Transverse colon (tissue), 4 donors: ENCODE results near the gene ZNF740. TPM values are rescaled to one million over a fixed set of nuclear protein-coding genes. Genes with fewer than 3 reads are reported as not detected.

ENCODE experiments used
- DNase-seq: peaks from one replicate; pipeline ENCODE4 v3.0.0-alpha.2; 2019
- H3K27ac ChIP-seq, 4 donors: fragments of 200-600 bp; sonication (generic); 2 replicates each; pipeline ENCODE4 v1.5.1; 2016 to 2018; ENCODE audit warnings: inconsistent platforms in 4 of 4
- H3K27me3 ChIP-seq: fragments of 200-600 bp; sonication (generic); 2 replicates; pipeline ENCODE4 v1.5.1; 2017; ENCODE audit warnings: inconsistent platforms
- H3K36me3 ChIP-seq, 4 donors: fragments of 200-600 bp; sonication (generic); 2 replicates each; pipeline ENCODE4 v1.5.1; 2017 to 2019; ENCODE audit warnings: inconsistent platforms in 4 of 4
- H3K4me1 ChIP-seq, 4 donors: fragments of 200-600 bp; sonication (generic); 2 replicates each; pipeline ENCODE4 v1.5.1; 2017 to 2020; ENCODE audit warnings: inconsistent platforms in 4 of 4
- H3K4me3 ChIP-seq, 4 donors: fragments of 200-600 bp; sonication (generic); 1 replicate in 1 of 4; 2 replicates in 3 of 4; pipeline versions ENCODE4 v1.5.1 to v1.6.1; 2017 to 2019; ENCODE audit warnings: inconsistent platforms in 4 of 4
- H3K9me3 ChIP-seq, 2 donors: fragments of 200-600 bp; sonication (generic); 2 replicates each; pipeline ENCODE4 v1.5.1; 2017 to 2019; ENCODE audit warnings: inconsistent platforms in 2 of 2
- EP300 ChIP-seq: sonication (generic); formaldehyde crosslinking; IDR thresholded peaks from one replicate; pipeline ENCODE4 v1.6.1; 2017; ENCODE audit warnings: antibody characterized with exemption, low read depth
- POLR2A ChIP-seq: fragments of 450-650 bp; IDR thresholded peaks from one replicate; pipeline ENCODE4 v1.6.1; 2016; ENCODE audit warnings: antibody characterized with exemption, mild to moderate bottlenecking, moderate library complexity
- POLR2AphosphoS5 ChIP-seq, 3 donors: sonication (generic); formaldehyde crosslinking; IDR thresholded peaks; one replicate each; pipeline ENCODE4 v1.6.1; 2016; ENCODE audit warnings: antibody characterized with exemption in 3 of 3
- WGBS, 2 donors: methylation state at CpG; one replicate each; pipeline ENCODE4 v1.1.5; 2018; ENCODE audit warnings: low coverage in 1 of 2; 5-methylcytosine and 5-hydroxymethylcytosine counted together
- in situ Hi-C, 4 donors: fragments of 200-750 bp; cut with MboI; loops; one replicate each; pipeline versions ENCODE4 v1.15.0 to v1.15.1; 2017; ENCODE audit warnings: low sequenced_read_pairs in 3 of 4, low pct_ligation_motif_present in 1 of 4, low pct_unique_long_range_greater_than_20kb in 1 of 4
- intact Hi-C: fragments of 100-400 bp; cut with DNase I; formaldehyde crosslinking; loops from one replicate; pipeline ENCODE4 v1.15.1; 2023; ENCODE audit warnings: low total_unique reads
- total RNA-seq, 4 donors: library from RNA; depleted of rRNA; stranded (reverse); fragments of >200 nt; gene quantifications; one replicate each; pipeline ENCODE4 v1.1.0, GENCODE V29; 2016
- TF ChIP-seq, protein P1 (sequence below), 5 experiments: fragments of 200-600 bp in 3 of 5; fragments of 450-650 bp in 2 of 5; sonication (generic) in 3 of 5; IDR thresholded peaks; 1 replicate in 2 of 5; 2 replicates in 3 of 5; pipeline ENCODE4 v1.5.1; 2016 to 2017; ENCODE audit warnings: antibody characterized with exemption in 5 of 5, inconsistent platforms in 3 of 5, mild to moderate bottlenecking in 2 of 5, moderate library complexity in 1 of 5

The ZNF740 gene
- total RNA-seq, 4 donors from 2014 or later: 9.7 to 21.9 (median 16.3) TPM

DNA sequence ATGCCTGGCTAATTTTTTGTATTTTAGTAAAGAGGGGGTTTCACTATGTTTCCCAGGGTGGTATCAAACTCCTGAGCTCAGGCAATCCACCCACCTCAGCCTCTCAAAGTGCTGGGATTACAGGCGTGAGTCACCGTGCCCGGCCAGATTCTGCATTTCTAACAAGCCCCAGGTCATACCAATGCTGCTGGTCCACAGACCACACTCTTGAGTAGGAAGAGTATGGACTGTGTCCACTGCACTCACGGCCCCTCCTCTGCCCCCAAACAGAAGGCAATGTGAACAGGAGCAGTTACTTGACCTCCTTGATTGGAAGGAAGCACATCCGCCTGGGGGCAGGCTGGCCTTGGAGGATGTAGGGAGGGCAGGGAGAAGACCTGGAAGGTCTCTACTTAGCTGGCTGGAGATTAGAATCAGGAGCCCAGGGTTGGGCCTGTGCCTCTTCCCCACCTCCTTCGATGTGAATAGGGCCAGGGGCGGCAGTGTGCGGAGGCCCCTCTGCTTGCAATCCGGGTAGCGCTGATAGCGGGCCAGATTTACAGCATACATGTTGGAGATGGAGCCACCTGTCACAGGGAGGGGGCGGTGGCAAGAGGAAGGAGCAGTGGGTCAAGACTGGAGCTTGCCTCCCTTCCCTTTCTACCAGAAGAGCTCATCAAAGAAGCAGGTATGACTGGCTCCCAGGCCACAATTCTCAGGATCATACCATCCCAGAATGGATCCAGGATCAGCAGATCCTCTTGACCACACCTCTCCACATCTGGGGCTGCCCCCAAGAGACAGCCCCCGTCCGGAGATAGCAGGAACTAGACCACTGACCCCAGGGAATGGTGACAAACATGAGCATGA, 9.4 kb upstream of the ZNF740 start:
- intact Hi-C loops: no loop called here
- DNase-seq: no peak
- in situ Hi-C loops: no loop called here
- H3K36me3 ChIP-seq: no peaks in the 10 kb centered on the region
- no peaks in the 10 kb centered on the region for H3K9me3 ChIP-seq
- no peak overlapping the region for H3K27ac ChIP-seq
- WGBS, 2 donors: 56 to 81% methylated on average over 3 to 14 of the region's 14 CpGs
- TF ChIP-seq EP300: no peak
- TF ChIP-seq POLR2AphosphoS5 (IDR thresholded peaks at IDR 0.05): no peak
- TF ChIP-seq, protein P1, sequence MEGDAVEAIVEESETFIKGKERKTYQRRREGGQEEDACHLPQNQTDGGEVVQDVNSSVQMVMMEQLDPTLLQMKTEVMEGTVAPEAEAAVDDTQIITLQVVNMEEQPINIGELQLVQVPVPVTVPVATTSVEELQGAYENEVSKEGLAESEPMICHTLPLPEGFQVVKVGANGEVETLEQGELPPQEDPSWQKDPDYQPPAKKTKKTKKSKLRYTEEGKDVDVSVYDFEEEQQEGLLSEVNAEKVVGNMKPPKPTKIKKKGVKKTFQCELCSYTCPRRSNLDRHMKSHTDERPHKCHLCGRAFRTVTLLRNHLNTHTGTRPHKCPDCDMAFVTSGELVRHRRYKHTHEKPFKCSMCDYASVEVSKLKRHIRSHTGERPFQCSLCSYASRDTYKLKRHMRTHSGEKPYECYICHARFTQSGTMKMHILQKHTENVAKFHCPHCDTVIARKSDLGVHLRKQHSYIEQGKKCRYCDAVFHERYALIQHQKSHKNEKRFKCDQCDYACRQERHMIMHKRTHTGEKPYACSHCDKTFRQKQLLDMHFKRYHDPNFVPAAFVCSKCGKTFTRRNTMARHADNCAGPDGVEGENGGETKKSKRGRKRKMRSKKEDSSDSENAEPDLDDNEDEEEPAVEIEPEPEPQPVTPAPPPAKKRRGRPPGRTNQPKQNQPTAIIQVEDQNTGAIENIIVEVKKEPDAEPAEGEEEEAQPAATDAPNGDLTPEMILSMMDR (IDR thresholded peaks at IDR 0.05): no peak
- TF ChIP-seq POLR2A: no peak
- H3K4me3 ChIP-seq: no peak overlapping the region
- peaks cover 4 to 24% (median 7%) of the 10 kb centered on the region in 4 donors for H3K4me1 ChIP-seq
- H3K27me3 ChIP-seq: no peaks in the 10 kb centered on the region

DNA sequence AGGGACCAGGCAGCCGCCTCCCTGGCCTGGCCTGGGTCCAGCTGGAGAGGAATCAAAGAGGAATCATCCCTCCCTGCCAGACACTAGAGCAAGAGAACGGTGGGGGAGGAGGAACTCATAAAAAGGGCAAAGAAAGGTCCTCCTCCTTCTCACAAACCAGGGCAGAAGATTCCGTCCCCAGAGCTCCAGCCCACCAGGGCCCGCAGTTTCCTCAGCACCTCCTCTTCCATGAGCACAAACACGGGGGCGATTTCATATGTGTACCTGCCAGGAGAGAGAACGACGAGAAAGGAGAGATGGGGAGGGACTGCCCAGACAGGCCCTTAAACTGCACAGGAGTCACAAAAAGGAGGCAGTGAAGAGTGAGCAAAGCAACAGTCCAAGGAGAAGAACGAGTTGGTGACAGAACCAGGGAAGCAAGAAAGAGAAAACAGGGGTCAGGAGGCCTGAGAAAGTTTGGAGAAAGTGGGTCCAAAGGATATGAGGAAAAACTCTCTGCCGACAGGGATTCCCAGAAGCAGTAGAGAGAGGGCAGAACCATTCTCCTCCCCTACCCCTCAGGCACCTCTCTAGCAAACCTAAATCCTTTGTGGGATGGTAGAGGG, 8.7 kb upstream of the ZNF740 start:
- 36 to 47% methylated on average over 5 to 10 of the region's 10 CpGs for WGBS, 2 donors
- peaks cover 4 to 24% (median 7%) of the 10 kb centered on the region in 4 donors for H3K4me1 ChIP-seq
- no peaks in the 10 kb centered on the region for H3K27me3 ChIP-seq
- DNase-seq: no peak
- H3K36me3 ChIP-seq: no peaks in the 10 kb centered on the region
- H3K9me3 ChIP-seq: no peaks in the 10 kb centered on the region
- TF ChIP-seq POLR2A: no peak
- intact Hi-C loops: no loop called here
- H3K4me3 ChIP-seq: no peak overlapping the region
- in situ Hi-C loops: no loop called here
- peak overlapping the region in 1 of 4 donors; percentile 18 for H3K27ac ChIP-seq

DNA sequence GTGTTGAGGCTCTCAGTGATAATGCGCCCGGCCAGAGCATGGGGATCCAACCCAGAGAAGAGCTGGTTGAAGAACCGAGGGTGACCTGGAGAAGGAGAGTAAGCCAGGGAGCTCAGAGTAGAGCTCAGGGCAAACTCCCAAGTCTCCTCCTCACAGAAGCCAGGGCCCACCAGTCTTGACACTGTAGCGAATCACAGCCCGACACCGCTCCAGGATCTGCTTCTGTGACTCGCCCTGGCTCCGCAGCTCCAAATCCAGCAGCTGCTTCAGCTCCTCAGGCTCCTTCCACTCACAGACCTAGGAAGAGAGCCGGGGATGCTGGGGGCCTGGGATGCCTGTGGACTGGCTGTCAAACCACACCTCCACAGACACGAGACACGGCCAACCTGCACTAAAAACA, 8.2 kb upstream of the ZNF740 start:
- intact Hi-C loops (no loop called here), in situ Hi-C loops (no loop called here)
- peaks cover 4 to 24% (median 7%) of the 10 kb centered on the region in 4 donors for H3K4me1 ChIP-seq
- 88 to 94% methylated on average over 5 to 11 of the region's 11 CpGs for WGBS, 2 donors
- H3K9me3 ChIP-seq: no peaks in the 10 kb centered on the region
- no peaks in the 10 kb centered on the region for H3K27me3 ChIP-seq
- H3K27ac ChIP-seq: no peak overlapping the region
- no peak for DNase-seq
- no peak overlapping the region for H3K4me3 ChIP-seq
- TF ChIP-seq EP300 (no peak), POLR2A (no peak), POLR2AphosphoS5 (IDR thresholded peaks at IDR 0.05) (no peak)
- TF ChIP-seq, protein P1 (IDR thresholded peaks at IDR 0.05): no peak
- H3K36me3 ChIP-seq: no peaks in the 10 kb centered on the region

DNA sequence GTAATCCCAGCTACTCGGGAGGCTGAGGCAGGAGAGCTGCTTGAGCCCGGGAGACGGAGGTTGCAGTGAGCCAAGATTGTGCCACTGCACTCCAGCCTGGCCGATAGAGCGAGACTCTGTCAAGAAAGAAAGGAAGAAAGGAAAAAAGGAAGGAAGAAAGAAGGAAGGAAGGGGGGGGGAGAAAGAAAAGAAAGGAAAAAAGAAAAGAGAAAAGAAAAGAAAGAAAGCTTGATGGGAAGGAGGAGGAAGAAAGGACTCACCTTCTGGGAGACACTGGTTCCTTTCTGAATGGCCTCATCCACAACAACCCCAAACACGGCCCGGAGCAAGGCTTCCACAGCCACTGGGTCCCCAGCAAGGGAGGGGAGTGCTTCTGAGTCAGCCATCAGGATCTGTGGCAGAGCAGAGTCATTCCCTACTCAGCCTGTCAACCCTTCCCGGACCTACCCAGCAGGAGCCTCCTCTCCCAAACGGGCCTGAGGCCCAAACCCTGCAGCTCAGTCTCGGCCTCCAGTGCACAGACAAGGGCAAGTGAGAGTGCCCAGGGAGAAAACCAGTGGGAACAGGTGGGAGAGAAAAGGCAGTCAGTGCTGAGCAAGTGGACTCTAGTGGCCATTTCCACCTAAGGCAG, 7.3 kb upstream of the ZNF740 start:
- WGBS, 2 donors: 91 to 93% methylated on average over 4 to 10 of the region's 10 CpGs
- Histone ChIP-seq H3K27me3 (no peaks in the 10 kb centered on the region), H3K9me3 (no peaks in the 10 kb centered on the region), H3K4me3 (no peak overlapping the region), H3K36me3 (no peaks in the 10 kb centered on the region), H3K27ac (no peak overlapping the region), H3K4me1 (peaks cover 4 to 24% (median 7%) of the 10 kb centered on the region in 4 donors)
- intact Hi-C loops: no loop called here
- DNase-seq: no peak
- in situ Hi-C loops: no loop called here
- TF ChIP-seq, protein P1 (IDR thresholded peaks at IDR 0.05): no peak
- TF ChIP-seq POLR2A: no peak
- TF ChIP-seq EP300: no peak
- no peak for TF ChIP-seq POLR2AphosphoS5 (IDR thresholded peaks at IDR 0.05)
